ENCODE data around the gene PCNX2.

GRCh38 chr1:233248014-233248413, 47.5 kb downstream of the PCNX2 start:
- TF ChIP-seq CTCF (IDR thresholded peaks at IDR 0.05) (no peak), ZFX (IDR thresholded peaks at IDR 0.05; ENCODE audit: borderline replicate concordance) (no peak)

All from 22Rv1 (cell line).